Measurements from ENCODE around the gene SARDH. TPM values are rescaled to one million over a fixed set of nuclear protein-coding genes. Genes with fewer than 3 reads are reported as not detected.

SARDH gene
- total and polyA plus RNA-seq, 5 donors = 1.7 to 3.2 (median 2.7) TPM

DNA sequence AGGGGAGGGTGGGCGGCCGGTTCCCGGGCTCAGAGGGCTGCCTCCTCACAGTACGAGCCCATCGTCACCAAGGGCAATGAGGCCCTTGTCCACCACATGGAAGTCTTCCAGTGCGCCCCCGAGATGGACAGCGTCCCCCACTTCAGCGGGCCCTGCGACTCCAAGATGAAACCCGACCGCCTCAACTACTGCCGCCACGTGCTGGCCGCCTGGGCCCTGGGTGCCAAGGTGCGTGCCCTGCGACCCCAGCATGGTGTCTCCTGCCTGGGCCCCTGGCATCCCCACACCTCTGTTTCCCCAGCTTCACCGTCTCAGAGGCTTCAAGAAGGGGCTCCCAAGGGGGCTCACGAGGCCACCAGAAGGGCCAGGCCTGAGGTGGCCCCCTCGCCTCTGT lies 94.8 kb downstream of the SARDH start:
- DNase-seq = no peak
- WGBS = 92% methylated on average over 20 of the region's 20 CpGs
- no peak for ATAC-seq
- Histone ChIP-seq H3K27ac (ENCODE audit: low read length) (no peak overlapping the region), H3K4me3 (ENCODE audit: low read length) (no peak overlapping the region), H3K9me3 (ENCODE audit: control insufficient read depth, low read length) (no peaks in the 10 kb centered on the region), H3K27me3 (ENCODE audit: control insufficient read depth, insufficient read depth) (no peaks in the 10 kb centered on the region), H3K4me1 (ENCODE audit: control insufficient read depth, insufficient read depth, low read length) (no peaks in the 10 kb centered on the region)
- intact Hi-C loops (cut with DNase I) = no loop called here

DNA sequence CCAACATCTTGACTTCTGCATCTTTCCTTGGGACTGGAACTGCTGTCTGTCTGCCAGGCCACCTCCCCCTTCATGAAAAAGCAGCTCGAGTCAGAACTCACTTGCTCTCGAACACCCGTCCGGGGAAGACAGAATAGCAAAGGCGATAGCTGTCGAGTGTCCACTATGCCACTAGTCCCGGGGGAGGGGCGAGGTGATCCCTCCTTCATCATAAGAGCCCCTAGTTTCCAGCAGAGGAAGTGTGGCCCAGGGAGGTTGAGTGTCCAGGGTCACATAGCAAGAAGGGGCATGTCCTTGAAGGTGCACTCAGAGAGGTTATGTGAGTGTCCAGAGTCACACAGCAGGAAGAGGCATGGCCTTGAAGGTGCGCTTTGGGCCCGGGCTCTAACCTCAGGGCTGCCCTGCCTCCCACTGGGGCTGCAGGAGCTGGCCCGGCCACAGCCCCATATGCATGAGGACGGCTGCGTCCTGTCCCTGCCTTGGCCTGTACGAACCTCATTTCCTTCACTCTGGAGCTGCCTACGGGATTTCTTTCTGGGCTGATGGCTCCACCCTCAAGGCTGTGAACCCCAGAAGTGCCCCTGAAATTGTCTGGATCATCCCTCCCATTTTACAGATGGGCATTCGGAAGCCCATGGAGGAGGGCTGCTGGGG lies 95.3 kb downstream of the SARDH start:
- Histone ChIP-seq H3K27me3 (ENCODE audit: control insufficient read depth, insufficient read depth) (no peaks in the 10 kb centered on the region), H3K9me3 (ENCODE audit: control insufficient read depth, low read length) (no peaks in the 10 kb centered on the region), H3K4me3 (ENCODE audit: low read length) (no peak overlapping the region), H3K27ac (ENCODE audit: low read length) (no peak overlapping the region), H3K4me1 (ENCODE audit: control insufficient read depth, insufficient read depth, low read length) (no peaks in the 10 kb centered on the region)
- DNase-seq = no peak
- intact Hi-C loops (cut with DNase I) = no loop called here
- ATAC-seq = peak in 1 of 2 donors; percentile 53
- WGBS = 53% methylated on average over 16 of the region's 16 CpGs

DNA sequence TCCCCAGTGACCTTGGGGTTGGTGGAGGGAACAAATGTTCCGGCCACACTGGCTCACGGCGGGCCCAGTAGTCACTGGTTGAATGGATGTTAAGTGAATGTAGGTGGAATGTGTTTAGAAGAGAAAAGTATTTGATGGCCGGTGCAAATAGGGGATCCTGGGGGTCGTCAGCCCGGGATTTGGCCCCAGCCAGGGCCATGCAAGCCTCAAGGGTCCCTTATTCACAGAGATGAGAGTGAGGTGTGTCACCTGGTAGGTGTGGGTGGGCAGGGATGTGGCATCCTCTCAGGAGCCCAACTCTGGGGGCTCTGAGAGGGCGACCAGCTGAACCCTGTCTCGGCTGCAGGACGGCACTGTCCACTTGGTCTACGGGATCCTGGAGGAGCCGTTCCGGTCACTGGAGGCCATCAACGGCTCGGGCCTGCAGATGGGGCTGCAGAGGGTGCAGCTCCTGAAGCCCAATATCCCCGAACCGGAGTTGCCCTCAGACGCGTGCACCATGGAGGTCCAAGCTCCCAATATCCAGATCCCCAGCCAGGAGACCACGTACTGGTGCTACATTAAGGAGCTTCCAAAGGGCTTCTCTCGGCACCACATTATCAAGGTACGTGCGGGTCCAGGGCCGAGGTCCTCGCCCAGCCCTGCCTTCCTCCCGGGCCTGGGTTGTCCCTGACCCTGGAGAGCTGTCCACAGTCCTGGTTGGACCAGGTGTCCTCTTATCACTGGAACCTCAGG lies 96.1 kb downstream of the SARDH start:
- H3K4me3 ChIP-seq (ENCODE audit: low read length) = no peak overlapping the region
- no peaks in the 10 kb centered on the region for H3K27me3 ChIP-seq (ENCODE audit: control insufficient read depth, insufficient read depth)
- intact Hi-C loops (cut with DNase I) = no loop called here
- H3K9me3 ChIP-seq (ENCODE audit: control insufficient read depth, low read length) = no peaks in the 10 kb centered on the region
- no peak for DNase-seq
- 92% methylated on average over 25 of the region's 25 CpGs for WGBS
- no peaks in the 10 kb centered on the region for H3K4me1 ChIP-seq (ENCODE audit: control insufficient read depth, insufficient read depth, low read length)
- no peak overlapping the region for H3K27ac ChIP-seq (ENCODE audit: low read length)
- ATAC-seq = no peak

DNA sequence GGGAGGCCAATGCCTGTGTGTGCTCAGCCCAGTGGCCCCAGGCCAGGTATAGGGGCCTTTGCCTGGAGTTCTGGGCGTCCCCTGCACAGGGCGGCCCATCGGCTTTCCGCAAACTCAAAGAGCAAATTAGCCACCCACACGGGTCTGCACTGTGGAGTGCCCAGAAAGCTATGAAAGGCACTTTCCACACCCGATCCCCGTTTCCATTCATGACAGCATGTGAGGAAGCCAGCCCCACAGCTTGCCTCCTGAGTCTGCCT lies 96.8 kb downstream of the SARDH start:
- no peaks in the 10 kb centered on the region for H3K9me3 ChIP-seq (ENCODE audit: control insufficient read depth, low read length)
- H3K4me3 ChIP-seq (ENCODE audit: low read length) = no peak overlapping the region
- no peaks in the 10 kb centered on the region for H3K27me3 ChIP-seq (ENCODE audit: control insufficient read depth, insufficient read depth)
- ATAC-seq (no peak), DNase-seq (no peak)
- H3K27ac ChIP-seq (ENCODE audit: low read length) = no peak overlapping the region
- no peaks in the 10 kb centered on the region for H3K4me1 ChIP-seq (ENCODE audit: control insufficient read depth, insufficient read depth, low read length)
- 92% methylated on average over 7 of the region's 7 CpGs for WGBS
- intact Hi-C loops (cut with DNase I) = no loop called here

DNA sequence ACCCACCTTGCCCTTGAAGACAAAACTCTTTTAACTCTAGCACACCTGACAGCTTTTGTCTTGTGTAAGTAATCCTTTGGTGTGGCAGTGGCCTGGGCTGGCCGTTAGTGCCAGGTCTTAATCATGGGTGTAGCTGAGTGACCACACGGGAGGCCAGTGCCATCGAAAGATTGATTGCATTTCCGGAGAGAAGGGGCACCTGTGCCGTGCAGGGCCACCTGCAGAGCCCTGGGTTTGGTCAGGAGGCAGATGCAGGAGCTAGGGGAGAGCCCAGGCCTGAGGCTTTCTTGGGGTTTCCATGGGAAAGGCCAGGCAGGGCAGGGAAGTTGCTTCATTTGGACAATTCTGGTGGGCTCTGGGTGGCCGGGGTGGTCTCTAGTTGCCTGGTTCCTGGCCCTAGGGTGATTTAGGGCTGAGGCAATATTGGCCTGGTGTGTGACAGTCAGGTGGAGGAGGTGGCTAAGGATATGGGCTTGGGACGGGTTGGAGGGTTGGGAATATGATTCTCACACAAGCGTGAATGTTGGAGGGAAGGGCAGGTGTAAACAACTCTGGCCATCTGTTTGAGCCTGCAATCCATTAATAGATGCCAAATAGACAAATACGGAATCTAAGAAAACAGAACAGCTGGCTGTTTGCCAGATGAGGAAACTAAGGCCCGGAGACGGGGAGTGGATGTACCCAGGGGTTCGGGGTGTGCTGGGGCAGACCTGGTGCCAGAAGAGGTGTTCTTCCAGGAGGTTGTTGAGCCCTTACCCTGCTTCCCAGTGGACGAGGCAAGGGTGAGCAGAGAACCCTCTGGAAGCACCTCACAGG lies 97.4 kb downstream of the SARDH start:
- no peak for ATAC-seq
- Histone ChIP-seq H3K27me3 (ENCODE audit: control insufficient read depth, insufficient read depth) (no peaks in the 10 kb centered on the region), H3K4me1 (ENCODE audit: control insufficient read depth, insufficient read depth, low read length) (no peaks in the 10 kb centered on the region), H3K27ac (ENCODE audit: low read length) (no peak overlapping the region), H3K4me3 (ENCODE audit: low read length) (no peak overlapping the region), H3K9me3 (ENCODE audit: control insufficient read depth, low read length) (no peaks in the 10 kb centered on the region)
- intact Hi-C loops (cut with DNase I) = no loop called here
- WGBS = 86% methylated on average over 13 of the region's 13 CpGs
- no peak for DNase-seq

DNA sequence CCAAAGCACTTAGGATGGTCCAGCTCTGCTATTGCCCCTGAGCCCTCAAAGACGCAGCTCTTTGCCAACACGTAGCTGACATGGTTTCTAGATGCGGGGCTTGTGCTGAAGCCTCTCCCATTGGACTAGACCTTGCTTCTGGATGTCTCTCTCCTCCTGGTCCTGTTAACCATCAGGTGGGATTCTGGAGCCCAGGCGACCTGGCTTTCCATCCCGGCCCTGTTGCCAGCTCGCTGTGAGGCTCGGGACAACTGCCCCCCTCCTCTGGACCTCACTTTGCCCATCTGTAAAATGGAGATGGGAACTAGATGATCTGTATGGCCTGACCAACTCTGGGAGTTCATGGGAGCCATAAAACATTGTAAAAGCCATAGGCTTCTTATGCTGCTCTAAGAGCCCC lies 98.0 kb downstream of the SARDH start:
- ATAC-seq (no peak), DNase-seq (no peak)
- no peaks in the 10 kb centered on the region for H3K9me3 ChIP-seq (ENCODE audit: control insufficient read depth, low read length)
- H3K4me3 ChIP-seq (ENCODE audit: low read length) = no peak overlapping the region
- WGBS = 92% methylated on average over 7 of the region's 7 CpGs
- H3K4me1 ChIP-seq (ENCODE audit: control insufficient read depth, insufficient read depth, low read length) = no peaks in the 10 kb centered on the region
- H3K27ac ChIP-seq (ENCODE audit: low read length) = no peak overlapping the region
- H3K27me3 ChIP-seq (ENCODE audit: control insufficient read depth, insufficient read depth) = no peaks in the 10 kb centered on the region
- intact Hi-C loops (cut with DNase I) = no loop called here

DNA sequence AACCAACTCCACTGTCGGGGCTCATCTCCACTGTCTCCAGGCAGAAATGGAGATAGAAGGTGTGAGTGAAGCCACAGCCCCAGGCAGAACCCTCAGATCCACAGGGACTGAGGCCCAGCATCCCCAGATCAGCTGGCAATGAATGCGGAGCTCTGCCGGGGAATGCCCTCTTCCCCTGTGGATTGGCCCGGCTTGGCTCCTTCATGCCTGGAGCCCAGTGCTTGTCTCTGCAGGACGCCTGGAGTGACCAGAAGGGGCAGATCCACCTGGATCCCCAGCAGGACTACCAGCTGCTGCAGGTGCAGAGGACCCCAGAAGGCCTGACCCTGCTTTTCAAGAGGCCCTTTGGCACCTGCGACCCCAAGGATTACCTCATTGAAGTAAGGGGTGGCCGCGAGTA lies 98.5 kb downstream of the SARDH start:
- Histone ChIP-seq H3K27ac (ENCODE audit: low read length) (no peak overlapping the region), H3K27me3 (ENCODE audit: control insufficient read depth, insufficient read depth) (no peaks in the 10 kb centered on the region), H3K4me3 (ENCODE audit: low read length) (no peak overlapping the region), H3K4me1 (ENCODE audit: control insufficient read depth, insufficient read depth, low read length) (no peaks in the 10 kb centered on the region), H3K9me3 (ENCODE audit: control insufficient read depth, low read length) (no peaks in the 10 kb centered on the region)
- intact Hi-C loops (cut with DNase I) = no loop called here
- DNase-seq = no peak
- ATAC-seq = no peak
- WGBS = 85% methylated on average over 8 of the region's 8 CpGs

DNA sequence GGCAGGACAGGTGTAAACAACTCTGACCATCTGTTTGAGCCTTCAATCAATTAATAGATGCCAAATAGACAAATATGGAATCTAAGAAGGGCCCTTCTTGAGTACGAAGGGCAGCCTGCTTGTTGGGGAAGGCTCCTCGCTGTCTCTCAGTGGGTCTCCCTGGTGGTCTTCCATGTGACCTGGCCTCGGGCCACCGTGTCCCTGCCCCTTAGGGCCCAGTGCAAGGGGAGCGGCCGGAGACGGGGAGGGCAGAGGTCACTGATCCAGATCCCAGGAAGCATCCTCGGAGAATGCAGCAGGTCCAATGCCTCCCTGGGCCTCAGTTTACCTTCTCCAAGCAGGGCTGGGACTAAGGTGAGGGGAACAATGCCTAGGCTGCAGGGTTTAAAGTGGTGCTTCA lies 99.4 kb downstream of the SARDH start:
- Histone ChIP-seq H3K4me3 (ENCODE audit: low read length) (no peak overlapping the region), H3K27me3 (ENCODE audit: control insufficient read depth, insufficient read depth) (no peaks in the 10 kb centered on the region), H3K9me3 (ENCODE audit: control insufficient read depth, low read length) (no peaks in the 10 kb centered on the region), H3K4me1 (ENCODE audit: control insufficient read depth, insufficient read depth, low read length) (no peaks in the 10 kb centered on the region), H3K27ac (ENCODE audit: low read length) (no peak overlapping the region)
- ATAC-seq (no peak), DNase-seq (no peak)
- 68% methylated on average over 8 of the region's 8 CpGs for WGBS
- intact Hi-C loops (cut with DNase I) = no loop called here

DNA sequence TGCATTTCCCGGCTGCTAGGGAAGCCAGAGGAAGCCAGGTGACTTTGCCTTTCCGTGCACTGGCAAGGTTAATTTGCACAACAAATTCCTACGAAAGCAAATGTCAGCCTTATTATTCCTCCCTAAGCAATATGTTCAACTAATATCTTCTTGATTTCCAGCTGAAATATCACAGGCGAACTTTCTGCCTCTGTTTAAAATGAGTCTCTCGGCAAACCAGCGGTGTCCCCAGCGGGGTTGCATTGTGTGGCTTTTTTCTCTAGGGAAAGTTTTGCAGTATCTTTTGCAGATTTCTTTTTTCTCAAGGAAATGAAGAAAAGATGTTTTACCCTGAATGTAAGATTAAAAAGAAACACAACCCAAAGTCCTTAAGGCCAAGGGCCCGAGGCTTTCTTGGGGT lies 100.1 kb downstream of the SARDH start:
- no peak for ATAC-seq
- DNase-seq = no peak
- WGBS = 74% methylated on average over 8 of the region's 8 CpGs
- intact Hi-C loops (cut with DNase I) = no loop called here
- Histone ChIP-seq H3K27me3 (ENCODE audit: control insufficient read depth, insufficient read depth) (no peaks in the 10 kb centered on the region), H3K4me3 (ENCODE audit: low read length) (no peak overlapping the region), H3K9me3 (ENCODE audit: control insufficient read depth, low read length) (no peaks in the 10 kb centered on the region), H3K27ac (ENCODE audit: low read length) (no peak overlapping the region), H3K4me1 (ENCODE audit: control insufficient read depth, insufficient read depth, low read length) (no peaks in the 10 kb centered on the region)

DNA sequence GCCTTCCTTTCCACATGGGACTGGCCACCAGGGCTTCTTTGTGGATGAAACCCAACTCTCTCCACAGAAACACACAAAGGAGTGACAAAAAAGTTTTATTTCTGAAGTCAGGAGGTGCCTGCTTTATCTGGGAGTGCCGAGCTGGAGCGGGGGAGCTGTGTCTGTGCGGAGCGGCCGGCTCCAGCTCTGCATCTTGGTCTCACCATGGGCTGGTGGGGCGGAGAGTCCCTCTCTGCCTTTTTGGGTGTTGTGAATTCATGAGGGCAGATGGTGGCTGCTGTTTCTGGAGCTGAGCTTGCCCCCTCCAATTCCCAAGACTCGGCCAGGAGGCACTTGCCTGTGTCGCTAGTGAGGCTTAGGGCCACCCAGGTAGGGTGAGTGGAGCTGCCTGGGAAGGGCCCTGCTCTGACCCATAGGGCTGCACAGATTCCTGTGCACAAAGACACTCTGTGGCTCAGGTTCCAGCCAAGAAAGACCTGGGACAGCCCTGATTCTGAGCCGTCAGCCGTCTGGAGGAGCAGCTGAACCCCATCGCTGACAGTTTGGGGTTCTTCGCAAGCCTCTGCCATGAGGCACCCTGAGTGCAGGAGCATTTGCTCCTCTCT lies 100.6 kb downstream of the SARDH start:
- WGBS = 80% methylated on average over 12 of the region's 12 CpGs

DNA sequence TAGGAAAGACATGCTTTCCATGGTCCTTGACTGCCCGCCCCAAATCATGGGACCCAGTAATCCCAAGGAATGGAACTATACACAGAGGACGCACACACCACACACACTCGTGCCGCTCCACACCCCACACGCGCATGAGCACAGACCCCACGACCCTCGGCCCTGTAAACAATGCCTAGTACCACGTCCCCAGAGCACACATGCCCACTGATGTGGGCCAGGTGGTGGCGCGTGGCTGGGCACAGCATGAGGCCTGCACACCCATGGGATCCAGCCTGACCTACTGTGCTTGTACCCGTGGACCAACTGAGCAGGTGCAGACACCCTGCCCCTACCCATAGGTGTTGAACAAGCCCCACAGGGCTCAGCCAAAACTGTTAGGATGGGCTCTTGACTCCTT lies 101.2 kb downstream of the SARDH start:
- H3K4me3 ChIP-seq (ENCODE audit: low read length) = no peak overlapping the region
- intact Hi-C loops (cut with DNase I) = no loop called here
- WGBS = 89% methylated on average over 12 of the region's 12 CpGs
- no peak for DNase-seq
- ATAC-seq = no peak
- H3K27ac ChIP-seq (ENCODE audit: low read length) = no peak overlapping the region
- no peaks in the 10 kb centered on the region for H3K9me3 ChIP-seq (ENCODE audit: control insufficient read depth, low read length)
- H3K27me3 ChIP-seq (ENCODE audit: control insufficient read depth, insufficient read depth) = no peaks in the 10 kb centered on the region
- H3K4me1 ChIP-seq (ENCODE audit: control insufficient read depth, insufficient read depth, low read length) = no peaks in the 10 kb centered on the region

More for the DNA sequence above, 100.6 kb downstream of the SARDH start:
- H3K27me3 ChIP-seq (ENCODE audit: control insufficient read depth, insufficient read depth) = no peaks in the 10 kb centered on the region
- no peaks in the 10 kb centered on the region for H3K4me1 ChIP-seq (ENCODE audit: control insufficient read depth, insufficient read depth, low read length)
- DNase-seq = no peak
- H3K27ac ChIP-seq (ENCODE audit: low read length) = no peak overlapping the region
- intact Hi-C loops (cut with DNase I) = no loop called here
- ATAC-seq = no peak
- no peaks in the 10 kb centered on the region for H3K9me3 ChIP-seq (ENCODE audit: control insufficient read depth, low read length)
- no peak overlapping the region for H3K4me3 ChIP-seq (ENCODE audit: low read length)

Measured in right cardiac atrium (tissue), 5 donors.